Central memory CD8-positive, alpha-beta T cell (primary cell): ENCODE measurements around the gene C3.

Experiments
- ATAC-seq: fragments of 150-1000 bp; cut with Tn5 transposase; replicated peaks from 2 replicates; pipeline ENCODE4 v1.10.0; 2022; ENCODE audit warnings: mild to moderate bottlenecking, moderate FRiP score, moderate number of reproducible peaks; ENCODE audit not compliant: poor library complexity, severe bottlenecking; ENCODE audit errors: extremely low read depth
- DNase-seq, 2 donors: peaks; one replicate each; pipeline ENCODE4 v3.0.0; 2021; ENCODE audit warnings: low spot score in 2 of 2
- H3K27ac Mint-ChIP-seq: one replicate; pipeline ENCODE4 v1.8.0; 2022; ENCODE audit warnings: low read depth, mild to moderate bottlenecking, moderate library complexity, mixed read lengths
- H3K27me3 Mint-ChIP-seq: one replicate; pipeline ENCODE4 v1.8.0; 2022; ENCODE audit warnings: mixed read lengths
- H3K36me3 Mint-ChIP-seq: one replicate; pipeline ENCODE4 v1.8.0; 2022; ENCODE audit warnings: mild to moderate bottlenecking, moderate library complexity, mixed read lengths; ENCODE audit not compliant: insufficient read depth
- H3K4me1 Mint-ChIP-seq: one replicate; pipeline ENCODE4 v1.8.0; 2022; ENCODE audit warnings: mixed read lengths
- H3K4me3 Mint-ChIP-seq: one replicate; pipeline ENCODE4 v1.8.0; 2022; ENCODE audit warnings: mild to moderate bottlenecking, moderate library complexity, mixed read lengths
- H3K9me3 Mint-ChIP-seq: one replicate; pipeline ENCODE4 v1.8.0; 2022; ENCODE audit warnings: mixed read lengths

Gene C3

GRCh38 chr19:6700586-6701316 lies 19.7 kb downstream of the C3 start:
- ATAC-seq (no peak), DNase-seq (no peak)
- Mint-ChIP-seq H3K4me3 (no peak overlapping the region), H3K36me3 (no peaks in the 10 kb centered on the region), H3K27me3 (no peaks in the 10 kb centered on the region), H3K4me1 (no peaks in the 10 kb centered on the region), H3K27ac (no peak overlapping the region), H3K9me3 (no peaks in the 10 kb centered on the region)

- Mint-ChIP-seq H3K4me3 (no peak overlapping the region), H3K9me3 (no peaks in the 10 kb centered on the region)
These were observed 20.5 kb downstream of the C3 start for GRCh38 chr19:6699935-6700334.

GRCh38 chr19:6697291-6697690 lies 23.2 kb downstream of the C3 start:
- Mint-ChIP-seq H3K9me3 (no peaks in the 10 kb centered on the region), H3K4me3 (no peak overlapping the region), H3K27me3 (no peaks in the 10 kb centered on the region), H3K27ac (no peak overlapping the region), H3K36me3 (peaks cover 1% of the 10 kb centered on the region), H3K4me1 (no peaks in the 10 kb centered on the region)
- ATAC-seq (no peak), DNase-seq (no peak)

More at GRCh38 chr19:6699935-6700334, 20.5 kb downstream of the C3 start:
- Mint-ChIP-seq H3K4me1 (no peaks in the 10 kb centered on the region), H3K36me3 (no peaks in the 10 kb centered on the region), H3K27me3 (no peaks in the 10 kb centered on the region), H3K27ac (no peak overlapping the region)
- DNase-seq (no peak), ATAC-seq (no peak)

GRCh38 chr19:6696239-6696820 lies 24.1 kb downstream of the C3 start:
- H3K27ac Mint-ChIP-seq, result no peak overlapping the region
- H3K27me3 Mint-ChIP-seq, result no peaks in the 10 kb centered on the region
- no peak overlapping the region for H3K4me3 Mint-ChIP-seq
- peaks cover 4% of the 10 kb centered on the region for H3K36me3 Mint-ChIP-seq
- no peaks in the 10 kb centered on the region for H3K4me1 Mint-ChIP-seq
- no peaks in the 10 kb centered on the region for H3K9me3 Mint-ChIP-seq
- ATAC-seq (no peak), DNase-seq (no peak)

- Mint-ChIP-seq H3K9me3 (no peaks in the 10 kb centered on the region), H3K27me3 (no peaks in the 10 kb centered on the region), H3K27ac (no peak overlapping the region), H3K36me3 (peaks cover 4% of the 10 kb centered on the region), H3K4me3 (no peak overlapping the region), H3K4me1 (no peaks in the 10 kb centered on the region)
- DNase-seq, result no peak
- ATAC-seq, result no peak
These were observed 26.2 kb downstream of the C3 start for GRCh38 chr19:6694147-6694815.

GRCh38 chr19:6693681-6694080 lies 26.8 kb downstream of the C3 start:
- Mint-ChIP-seq H3K36me3 (peaks cover 4% of the 10 kb centered on the region), H3K27ac (no peak overlapping the region), H3K4me1 (no peaks in the 10 kb centered on the region), H3K9me3 (no peaks in the 10 kb centered on the region), H3K4me3 (no peak overlapping the region), H3K27me3 (no peaks in the 10 kb centered on the region)
- ATAC-seq (no peak), DNase-seq (no peak)

- Mint-ChIP-seq H3K27ac (no peak overlapping the region), H3K9me3 (no peaks in the 10 kb centered on the region), H3K27me3 (no peaks in the 10 kb centered on the region), H3K4me3 (no peak overlapping the region), H3K36me3 (peaks cover 4% of the 10 kb centered on the region), H3K4me1 (no peaks in the 10 kb centered on the region)
- no peak for DNase-seq
- ATAC-seq, result no peak
These were observed 27.4 kb downstream of the C3 start for GRCh38 chr19:6693056-6693471.

- no peak for ATAC-seq
- DNase-seq, result no peak
- H3K4me3 Mint-ChIP-seq, result no peak overlapping the region
- H3K9me3 Mint-ChIP-seq, result no peaks in the 10 kb centered on the region
- no peak overlapping the region for H3K27ac Mint-ChIP-seq
- peaks cover 4% of the 10 kb centered on the region for H3K36me3 Mint-ChIP-seq
- H3K4me1 Mint-ChIP-seq, result no peaks in the 10 kb centered on the region
- no peaks in the 10 kb centered on the region for H3K27me3 Mint-ChIP-seq
These were observed 28.4 kb downstream of the C3 start for GRCh38 chr19:6692027-6692426.

- Mint-ChIP-seq H3K36me3 (peaks cover 4% of the 10 kb centered on the region), H3K27ac (no peak overlapping the region), H3K4me1 (no peaks in the 10 kb centered on the region), H3K4me3 (no peak overlapping the region), H3K9me3 (no peaks in the 10 kb centered on the region), H3K27me3 (no peaks in the 10 kb centered on the region)
- ATAC-seq (no peak), DNase-seq (no peak)
These were observed 29.1 kb downstream of the C3 start for GRCh38 chr19:6691342-6691741.

GRCh38 chr19:6690160-6690885 lies 30.1 kb downstream of the C3 start:
- no peak for DNase-seq
- Mint-ChIP-seq H3K36me3 (peaks cover 4% of the 10 kb centered on the region), H3K9me3 (no peaks in the 10 kb centered on the region), H3K27me3 (no peaks in the 10 kb centered on the region), H3K4me1 (no peaks in the 10 kb centered on the region), H3K4me3 (no peak overlapping the region), H3K27ac (no peak overlapping the region)
- no peak for ATAC-seq

GRCh38 chr19:6687114-6687513 lies 33.3 kb downstream of the C3 start:
- peaks cover 1% of the 10 kb centered on the region for H3K36me3 Mint-ChIP-seq
- H3K9me3 Mint-ChIP-seq, result no peaks in the 10 kb centered on the region
- H3K27me3 Mint-ChIP-seq, result no peaks in the 10 kb centered on the region
- DNase-seq, result no peak
- no peak overlapping the region for H3K27ac Mint-ChIP-seq
- H3K4me1 Mint-ChIP-seq, result no peaks in the 10 kb centered on the region
- no peak overlapping the region for H3K4me3 Mint-ChIP-seq
- ATAC-seq, result no peak

- no peak for DNase-seq
- no peak for ATAC-seq
- Mint-ChIP-seq H3K36me3 (no peaks in the 10 kb centered on the region), H3K27me3 (no peaks in the 10 kb centered on the region), H3K27ac (no peak overlapping the region), H3K9me3 (no peaks in the 10 kb centered on the region), H3K4me3 (no peak overlapping the region), H3K4me1 (no peaks in the 10 kb centered on the region)
These were observed 33.8 kb downstream of the C3 start for GRCh38 chr19:6686628-6686975.
